H1 (cell line): ENCODE data around the gene TRPM6. TPM values are rescaled to one million over a fixed set of nuclear protein-coding genes. Genes with fewer than 3 reads are reported as not detected.

Experiments
- CTCF ChIA-PET: fragments of 300-600 bp; sonication (Branson Sonifier 250); formaldehyde crosslinking; loops from one replicate; lab custom pipeline; 2021; ENCODE audit not compliant: partially characterized antibody; lab: Charles Lee
- POLR2A ChIA-PET: fragments of 300-600 bp; sonication (Branson Sonifier 250); formaldehyde crosslinking; loops from one replicate; lab custom pipeline; 2021; ENCODE audit warnings: inconsistent platforms; ENCODE audit not compliant: partially characterized antibody; lab: Charles Lee
- DNase-seq, 2 experiments: peaks; one replicate each; pipeline versions ENCODE4 v3.0.0 to v3.0.0-alpha.2; 2010 to 2022; ENCODE audit warnings: low spot score in 2 of 2, low read depth in 1 of 2, mixed read lengths in 1 of 2
- FAIRE-seq: peaks from 2 replicates; lab custom pipeline; 2011; peaks lifted over from hg19 to GRCh38; lab: Jason Lieb, UNC
- H2AFZ ChIP-seq: 2 replicates; pipeline ENCODE4 v1.8.1; 2012; ENCODE audit warnings: low read length, inconsistent platforms
- H2AK5ac ChIP-seq: 2 replicates; pipeline ENCODE4 v1.6.1; 2013; ENCODE audit warnings: low read depth, low read length
- H2BK120ac ChIP-seq: replicated peaks from 2 replicates; pipeline ENCODE3; 2013; ENCODE audit warnings: low read depth, low read length, inconsistent platforms
- H2BK12ac ChIP-seq: 2 replicates; pipeline ENCODE4 v1.6.1; 2013; ENCODE audit warnings: low read depth, low read length
- H2BK15ac ChIP-seq: 2 replicates; pipeline ENCODE4 v1.6.1; 2013; ENCODE audit warnings: low read length
- H2BK20ac ChIP-seq: 2 replicates; pipeline ENCODE4 v1.6.1; 2013; ENCODE audit warnings: low read length
- H2BK5ac ChIP-seq: 2 replicates; pipeline ENCODE4 v1.6.1; 2013; ENCODE audit warnings: low read depth, low read length
- H3K14ac ChIP-seq: 2 replicates; pipeline ENCODE4 v1.6.1; 2013; ENCODE audit warnings: inconsistent platforms; ENCODE audit not compliant: insufficient read length
- H3K18ac ChIP-seq: 2 replicates; pipeline ENCODE4 v1.6.1; 2013; ENCODE audit warnings: low read length; ENCODE audit errors: extremely low read depth
- H3K23ac ChIP-seq: 2 replicates; pipeline ENCODE4 v1.6.1; 2013; ENCODE audit warnings: inconsistent platforms; ENCODE audit not compliant: insufficient read length
- H3K23me2 ChIP-seq: 2 replicates; pipeline ENCODE4 v1.6.1; 2013; ENCODE audit warnings: low read depth, low read length
- H3K27ac ChIP-seq: 2 replicates; pipeline ENCODE4 v1.6.1; 2011; ENCODE audit warnings: low read depth, low read length, inconsistent platforms
- H3K27me3 ChIP-seq, 4 experiments: replicated peaks in 1 of 4; 1 replicate in 1 of 4; 2 replicates in 3 of 4; pipeline versions ENCODE4 v1.6.1 to v1.8.1; 2011 to 2013; ENCODE audit warnings: low read length in 3 of 4, mild to moderate bottlenecking in 3 of 4, inconsistent platforms in 2 of 4, mixed read lengths in 2 of 4, moderate library complexity in 1 of 4; ENCODE audit not compliant: control insufficient read depth in 3 of 4, insufficient read depth in 3 of 4; ENCODE audit errors: extremely low read depth in 1 of 4
- H3K36me3 ChIP-seq, 4 experiments: 2 replicates each; pipeline versions ENCODE4 v1.6.1 to v1.8.1; 2011 to 2013; ENCODE audit warnings: mild to moderate bottlenecking in 4 of 4, low read length in 3 of 4, moderate library complexity in 2 of 4, control low read depth in 1 of 4, inconsistent platforms in 1 of 4; ENCODE audit not compliant: insufficient read depth in 4 of 4, control insufficient read depth in 2 of 4
- H3K4ac ChIP-seq: replicated peaks from 2 replicates; pipeline ENCODE3; 2013; ENCODE audit warnings: low read length, low read depth, mixed read lengths, inconsistent platforms; ENCODE audit not compliant: insufficient read length
- H3K4me1 ChIP-seq, 4 experiments: replicated peaks in 1 of 4; 1 replicate in 1 of 4; 2 replicates in 3 of 4; pipeline versions ENCODE4 v1.6.1 to v1.8.1; 2011 to 2013; ENCODE audit warnings: low read length in 3 of 4, inconsistent platforms in 2 of 4, mixed read lengths in 1 of 4; ENCODE audit not compliant: insufficient read depth in 4 of 4, control insufficient read depth in 3 of 4
- H3K4me2 ChIP-seq, 2 experiments: 2 replicates each; pipeline versions ENCODE4 v1.6.1 to v1.8.1; 2011 to 2013; ENCODE audit warnings: low read depth in 2 of 2, low read length in 2 of 2, control low read depth in 1 of 2, inconsistent platforms in 1 of 2, mild to moderate bottlenecking in 1 of 2; ENCODE audit not compliant: insufficient read depth in 1 of 2
- H3K4me3 ChIP-seq, 4 experiments: fragments of 200-600, 300-600 bp in 1 of 4; sonication (generic), shearing (Covaris generic), sonication (Bioruptor Twin) in 1 of 4; 2 replicates each; pipeline versions ENCODE4 v1.5.1 to v1.8.1; 2011 to 2016; ENCODE audit warnings: low read length in 4 of 4, low read depth in 3 of 4, control low read depth in 2 of 4, inconsistent platforms in 2 of 4, mild to moderate bottlenecking in 2 of 4, mixed read lengths in 1 of 4, moderate library complexity in 1 of 4; ENCODE audit not compliant: insufficient read depth in 2 of 4; ENCODE audit errors: extremely low read depth in 1 of 4
- H3K56ac ChIP-seq: replicated peaks from 2 replicates; pipeline ENCODE3; 2013; ENCODE audit warnings: low read depth, mild to moderate bottlenecking, mixed read lengths, low read length, inconsistent platforms; ENCODE audit not compliant: insufficient read length
- H3K79me1 ChIP-seq: 2 replicates; pipeline ENCODE4 v1.6.1; 2013; ENCODE audit warnings: low read depth, low read length, control low read depth
- H3K79me2 ChIP-seq, 2 experiments: 2 replicates each; pipeline versions ENCODE4 v1.6.1 to v1.8.1; 2012 to 2013; ENCODE audit warnings: low read length in 2 of 2, mild to moderate bottlenecking in 2 of 2, inconsistent platforms in 1 of 2; ENCODE audit not compliant: insufficient read depth in 2 of 2, control insufficient read depth in 1 of 2
- H3K9ac ChIP-seq, 4 experiments: replicated peaks in 1 of 4; 1 replicate in 1 of 4; 2 replicates in 3 of 4; pipeline versions ENCODE4 v1.6.1 to v1.8.1; 2011 to 2013; ENCODE audit warnings: low read depth in 3 of 4, low read length in 3 of 4, control low read depth in 2 of 4, mild to moderate bottlenecking in 2 of 4, moderate library complexity in 2 of 4, inconsistent platforms in 1 of 4; ENCODE audit errors: extremely low read depth in 1 of 4
- H3K9me3 ChIP-seq, 2 experiments: 2 replicates each; pipeline versions ENCODE4 v1.6.1 to v1.8.1; 2012 to 2013; ENCODE audit warnings: mild to moderate bottlenecking in 2 of 2, moderate library complexity in 2 of 2, control low read depth in 1 of 2, inconsistent platforms in 1 of 2, low read depth in 1 of 2, low read length in 1 of 2, mixed read lengths in 1 of 2; ENCODE audit not compliant: insufficient read depth in 2 of 2
- H4K20me1 ChIP-seq, 2 experiments: replicated peaks in 1 of 2; 2 replicates each; pipeline versions ENCODE3 to v1.8.1; 2011 to 2013; ENCODE audit warnings: inconsistent platforms in 2 of 2, low read length in 2 of 2, mild to moderate bottlenecking in 1 of 2; ENCODE audit not compliant: insufficient read depth in 2 of 2, control insufficient read depth in 1 of 2
- H4K5ac ChIP-seq: 2 replicates; pipeline ENCODE4 v1.6.1; 2013; ENCODE audit warnings: low read length, low read depth, mixed read lengths, inconsistent platforms; ENCODE audit not compliant: insufficient read length
- H4K8ac ChIP-seq: 2 replicates; pipeline ENCODE4 v1.8.0; 2013; ENCODE audit warnings: mild to moderate bottlenecking, moderate library complexity, low read length, inconsistent platforms; ENCODE audit not compliant: insufficient read depth; ENCODE audit errors: extremely low read depth
- H4K91ac ChIP-seq: replicated peaks from 2 replicates; pipeline ENCODE3; 2013; ENCODE audit warnings: low read length, mixed read lengths, inconsistent platforms; ENCODE audit not compliant: insufficient read length
- ASH2L ChIP-seq: fragments of 200-600, 300-600 bp; sonication (generic); IDR thresholded peaks from one replicate; pipeline ENCODE4 v1.7.1; 2017; ENCODE audit warnings: low read length
- BACH1 ChIP-seq: IDR thresholded peaks from 2 replicates; pipeline ENCODE4 v1.6.1; 2012; ENCODE audit warnings: low read length, improper control_type of control experiment
- CEBPB ChIP-seq: IDR thresholded peaks from 2 replicates; pipeline ENCODE4 v1.6.1; 2012; ENCODE audit warnings: low read depth, low read length
- CTCF ChIP-seq, 3 experiments: IDR thresholded peaks; 1 replicate in 2 of 3; 2 replicates in 1 of 3; pipeline versions ENCODE4 v1.5.1 to v1.6.1; 2011; ENCODE audit warnings: low read length in 3 of 3, mild to moderate bottlenecking in 3 of 3, inconsistent platforms in 2 of 3, low read depth in 1 of 3, moderate library complexity in 1 of 3; ENCODE audit not compliant: insufficient read depth in 1 of 3; ENCODE audit errors: control extremely low read depth in 1 of 3
- E2F6 ChIP-seq: IDR thresholded peaks from 2 replicates; pipeline ENCODE4 v1.6.1; 2012; ENCODE audit warnings: inconsistent platforms
- GABPA ChIP-seq: IDR thresholded peaks from 2 replicates; pipeline ENCODE4 v1.6.1; 2011; ENCODE audit warnings: mild to moderate bottlenecking, low read length, moderate library complexity, borderline replicate concordance; ENCODE audit not compliant: insufficient read depth
- HDAC2 ChIP-seq, 2 experiments: fragments of 300-600 bp in 1 of 2; sonication (generic) in 1 of 2; IDR thresholded peaks; 2 replicates each; pipeline ENCODE4 v1.6.1; 2011 to 2012; ENCODE audit warnings: low read depth in 2 of 2, low read length in 2 of 2, mild to moderate bottlenecking in 2 of 2, moderate library complexity in 2 of 2, borderline replicate concordance in 1 of 2, inconsistent platforms in 1 of 2
- KDM1A ChIP-seq: fragments of 200-600, 300-600 bp; sonication (generic); IDR thresholded peaks from 2 replicates; pipeline ENCODE4 v1.7.1; 2016; ENCODE audit warnings: mild to moderate bottlenecking, low read length, borderline replicate concordance
- KDM4A ChIP-seq: IDR thresholded peaks from one replicate; pipeline ENCODE4 v1.7.1; 2012; ENCODE audit warnings: low read depth, mild to moderate bottlenecking, moderate library complexity, low read length, inconsistent platforms; ENCODE audit not compliant: severe bottlenecking
- SP2 ChIP-seq: IDR thresholded peaks from 2 replicates; pipeline ENCODE4 v1.6.1; 2012; ENCODE audit warnings: mild to moderate bottlenecking, low read length, inconsistent platforms
- TCF12 ChIP-seq: IDR thresholded peaks from 2 replicates; pipeline ENCODE4 v1.6.1; 2011; ENCODE audit warnings: low read depth, mild to moderate bottlenecking, low read length
- TEAD4 ChIP-seq: IDR thresholded peaks from 2 replicates; pipeline ENCODE4 v1.6.1; 2012; ENCODE audit warnings: low read depth, low read length, inconsistent platforms, mixed read lengths
- polyA plus RNA-seq, 7 experiments: library from polyadenylated mRNA; depleted of rRNA in 3 of 7; stranded (reverse) in 5 of 7; unstranded in 2 of 7; fragments of >200 nt in 5 of 7; fragments of 200-250 nt in 2 of 7; gene quantifications; 1 replicate in 5 of 7; 2 replicates in 1 of 7; 4 replicates in 1 of 7; pipeline versions ENCODE4 v1.2.1 to v1.2.3, GENCODE V29; 2011 to 2013; ENCODE audit warnings: missing spikeins in 2 of 7, mixed read lengths in 2 of 7
- total RNA-seq: library from RNA; stranded (reverse); fragmentation: NEBNext Ultra II Directional; extraction: Animal tissue kit (Norgen Biotek cat#: 25700); gene quantifications from 2 replicates; pipeline ENCODE4 v1.2.1, GENCODE V29; 2021

TRPM6 gene
- total and polyA plus RNA-seq, 2 of the 8 experiments (the other 6 are each of a cell fraction or from before 2014, with no cell fraction given) = 0.45 to 1.5 TPM

- Histone ChIP-seq H4K8ac (no peak overlapping the region), H2BK12ac (no peak overlapping the region), H3K14ac (no peak overlapping the region), H2BK15ac (no peak overlapping the region), H2BK5ac (no peak overlapping the region), H2BK120ac (no peak overlapping the region), H3K27ac (no peak overlapping the region), H3K56ac (no peak overlapping the region), H3K4me1 (no peaks in the 10 kb centered on the region), H3K9ac (no peak overlapping the region), H3K4me2 (no peak overlapping the region), H3K9me3 (peaks cover 0 to 8% of the 10 kb centered on the region in 2 experiments; a peak in 1 of 4 replicates), H3K27me3 (no peaks in the 10 kb centered on the region), H3K79me1 (no peaks in the 10 kb centered on the region), H3K4me3 (no peak overlapping the region), H4K20me1 (no peaks in the 10 kb centered on the region), H3K23ac (no peak overlapping the region), H4K5ac (no peak overlapping the region), H2AK5ac (no peak overlapping the region), H3K23me2 (no peaks in the 10 kb centered on the region; the same call in 1 of the 2 replicates), H4K91ac (no peak overlapping the region), H2AFZ (no peak overlapping the region), H3K79me2 (no peaks in the 10 kb centered on the region), H3K18ac (no peak overlapping the region), H3K36me3 (no peaks in the 10 kb centered on the region), H3K4ac (no peak overlapping the region), H2BK20ac (no peak overlapping the region)
- DNase-seq = no peak
- POLR2A ChIA-PET = no interaction called here
- CTCF ChIA-PET = no interaction called here
- FAIRE-seq = no peak
- TF ChIP-seq ASH2L = no peak
- TF ChIP-seq GABPA = no peak
- no peak for TF ChIP-seq TCF12
- no peak for TF ChIP-seq CEBPB
- no peak for TF ChIP-seq TEAD4
- TF ChIP-seq HDAC2 (IDR thresholded peaks at IDR 0.05; ENCODE audit: borderline replicate concordance in 1 of 2, low read depth in 2 of 2, low read length in 2 of 2) = no peak
- no peak for TF ChIP-seq KDM4A
- TF ChIP-seq KDM1A = no peak
- TF ChIP-seq BACH1 = no peak
- TF ChIP-seq E2F6 = no peak
- no peak for TF ChIP-seq SP2
- no peak for TF ChIP-seq CTCF (IDR thresholded peaks at IDR 0.05; ENCODE audit: control extremely low read depth in 1 of 3, insufficient read depth in 1 of 3, low read depth in 1 of 3, low read length in 3 of 3)
These were observed 30.7 kb downstream of the TRPM6 start for GRCh38 chr9:74856989-74857388.
